Testis (tissue), 3 donors: ENCODE data around the gene VKORC1L1. TPM values are rescaled to one million over a fixed set of nuclear protein-coding genes. Genes with fewer than 3 reads are reported as not detected.
"Not testable (repeated sequence)": the region's sequence is repeated elsewhere in the genome, so short reads cannot be mapped to it uniquely, and the experiment has no call there.

Experiments used
- DNase-seq: peaks from one replicate; pipeline ENCODE4 v3.0.0-alpha.2; 2019
- H3K27ac ChIP-seq, 2 donors: fragments of 200-600 bp; sonication (generic); one replicate each; pipeline ENCODE4 v1.5.1; 2019
- H3K27me3 ChIP-seq: fragments of 200-600 bp; sonication (generic); one replicate; pipeline ENCODE4 v1.5.1; 2019
- H3K36me3 ChIP-seq: fragments of 200-600 bp; sonication (generic); one replicate; pipeline ENCODE4 v1.5.1; 2017; ENCODE audit warnings: low read depth; ENCODE audit errors: missing control alignments
- H3K4me1 ChIP-seq: fragments of 200-600 bp; sonication (generic); one replicate; pipeline ENCODE4 v1.5.1; 2019
- H3K4me3 ChIP-seq, 2 donors: fragments of 200-600 bp; sonication (generic); one replicate each; pipeline ENCODE4 v1.5.1; 2017 to 2019
- H3K9me3 ChIP-seq: fragments of 200-600 bp; sonication (generic); one replicate; pipeline ENCODE4 v1.5.1; 2017
- CTCF ChIP-seq, 3 experiments: fragments of 450-650 bp in 2 of 3; fragments of 200-600 bp in 1 of 3; sonication (generic) in 1 of 3; IDR thresholded peaks; one replicate each; pipeline ENCODE4 v1.5.1; 2016 to 2019; ENCODE audit warnings: antibody characterized with exemption in 3 of 3, mild to moderate bottlenecking in 2 of 3, moderate library complexity in 1 of 3
- POLR2A ChIP-seq: fragments of 450-650 bp; IDR thresholded peaks from one replicate; pipeline ENCODE4 v1.6.1; 2017; ENCODE audit warnings: antibody characterized with exemption, mild to moderate bottlenecking, moderate library complexity
- WGBS, 2 donors: methylation state at CpG; one replicate each; pipeline ENCODE4 v1.1.5; 2018; 5-methylcytosine and 5-hydroxymethylcytosine counted together
- intact Hi-C: fragments of 100-400 bp; cut with DNase I; formaldehyde crosslinking; loops from one replicate; pipeline ENCODE4 v1.15.1; 2023; ENCODE audit warnings: low total_unique reads
- polyA plus RNA-seq: library from polyadenylated mRNA; stranded (reverse); fragments of 350-450 nt; fragmentation: Illumina TruSeq; extraction: RNeasy Lipid Tissue Mini Kit (QIAGEN cat#74804); gene quantifications from one replicate; pipeline ENCODE4 v1.2.3, GENCODE V29; 2014; ENCODE audit warnings: low read depth, low replicate concordance; ENCODE audit not compliant: insufficient read depth
- total RNA-seq, 2 donors: library from RNA; depleted of rRNA; stranded (reverse); fragments of >200 nt; gene quantifications; one replicate each; pipeline ENCODE4 v1.2.3, GENCODE V29; 2016

Gene VKORC1L1
- total and polyA plus RNA-seq, 3 donors from 2014 or later: 11.4 to 22.0 (median 13.5) TPM

GRCh38 chr7:65988084-65988483, 115.2 kb downstream of the VKORC1L1 start:
- DNase-seq: no peak
- whole genome bisulfite sequencing, 2 donors: 81 to 83% methylated on average over 4 of the region's 4 CpGs
- H3K4me1 ChIP-seq: no peaks in the 10 kb centered on the region
- no peaks in the 10 kb centered on the region for H3K27me3 ChIP-seq
- no peaks in the 10 kb centered on the region for H3K9me3 ChIP-seq
- H3K36me3 ChIP-seq: no peaks in the 10 kb centered on the region
- no peak overlapping the region for H3K27ac ChIP-seq
- TF ChIP-seq POLR2A: no peak
- no peak for TF ChIP-seq CTCF (IDR thresholded peaks at IDR 0.05)
- intact Hi-C loops: no loop called here
- no peak overlapping the region for H3K4me3 ChIP-seq

GRCh38 chr7:65988503-65988902, 115.6 kb downstream of the VKORC1L1 start:
- intact Hi-C loops, DNase-seq, H3K27ac ChIP-seq, H3K36me3 ChIP-seq, H3K4me3 ChIP-seq, H3K9me3 ChIP-seq, H3K4me1 ChIP-seq, H3K27me3 ChIP-seq: not testable (repeated sequence)
- 94 to 96% methylated on average over 1 of the region's 1 CpG for WGBS, 2 donors

- Histone ChIP-seq H3K36me3 (no peaks in the 10 kb centered on the region), H3K4me1 (no peaks in the 10 kb centered on the region), H3K27ac (no peak overlapping the region), H3K4me3 (no peak overlapping the region), H3K9me3 (no peaks in the 10 kb centered on the region), H3K27me3 (no peaks in the 10 kb centered on the region)
- WGBS, 2 donors: 57 to 58% methylated on average over 3 of the region's 3 CpGs
- TF ChIP-seq CTCF (IDR thresholded peaks at IDR 0.05): no peak
- no peak for TF ChIP-seq POLR2A
- DNase-seq: no peak
- intact Hi-C loops: no loop called here
Measured at GRCh38 chr7:65989694-65990080, 116.8 kb downstream of the VKORC1L1 start.

- DNase-seq: not testable (repeated sequence)
Measured at GRCh38 chr7:65991829-65992228, 119.0 kb downstream of the VKORC1L1 start.

GRCh38 chr7:65992526-65992925, 119.7 kb downstream of the VKORC1L1 start:
- H3K4me1 ChIP-seq: no peaks in the 10 kb centered on the region
- WGBS, 2 donors: 79 to 85% methylated on average over 4 of the region's 4 CpGs
- DNase-seq: no peak
- intact Hi-C loops: no loop called here
- H3K36me3 ChIP-seq: no peaks in the 10 kb centered on the region
- H3K27ac ChIP-seq: no peak overlapping the region
- H3K27me3 ChIP-seq: no peaks in the 10 kb centered on the region
- TF ChIP-seq CTCF (IDR thresholded peaks at IDR 0.05) (no peak), POLR2A (no peak)
- H3K9me3 ChIP-seq: no peaks in the 10 kb centered on the region
- H3K4me3 ChIP-seq: no peak overlapping the region

More at GRCh38 chr7:65991829-65992228, 119.0 kb downstream of the VKORC1L1 start:
- H3K27ac ChIP-seq, H3K9me3 ChIP-seq, H3K4me3 ChIP-seq, H3K36me3 ChIP-seq, intact Hi-C loops, H3K27me3 ChIP-seq, H3K4me1 ChIP-seq: not testable (repeated sequence)
- WGBS, 2 donors: 90 to 96% methylated on average over 5 of the region's 5 CpGs

- 60 to 61% methylated on average over 1 of the region's 1 CpG for WGBS, 2 donors
- DNase-seq, H3K4me1 ChIP-seq, H3K4me3 ChIP-seq, H3K9me3 ChIP-seq, intact Hi-C loops, H3K36me3 ChIP-seq, H3K27me3 ChIP-seq, H3K27ac ChIP-seq: not testable (repeated sequence)
Measured at GRCh38 chr7:65994984-65995383, 122.1 kb downstream of the VKORC1L1 start.

- intact Hi-C loops, H3K36me3 ChIP-seq, H3K27me3 ChIP-seq, H3K9me3 ChIP-seq, H3K4me3 ChIP-seq, DNase-seq, H3K27ac ChIP-seq, H3K4me1 ChIP-seq: not testable (repeated sequence)
- 70 to 71% methylated on average over 1 of the region's 5 CpGs for WGBS, 2 donors
Measured at GRCh38 chr7:66000823-66001417, 128.0 kb downstream of the VKORC1L1 start.

- H3K9me3 ChIP-seq, H3K27me3 ChIP-seq, H3K4me3 ChIP-seq, H3K27ac ChIP-seq, H3K36me3 ChIP-seq, intact Hi-C loops, H3K4me1 ChIP-seq, DNase-seq: not testable (repeated sequence)
- WGBS, 2 donors: 79 to 81% methylated on average over 8 of the region's 8 CpGs
Measured at GRCh38 chr7:66005115-66005671, 132.3 kb downstream of the VKORC1L1 start.
